OCI-LY7 (cell line): Measurements from ENCODE around the gene DMRTB1.

ENCODE experiments used
- EZH2phosphoT487 ChIP-seq: fragments of 200-600 bp; sonication (generic); IDR thresholded peaks from 2 replicates; pipeline ENCODE4 v1.6.1; 2018; ENCODE audit warnings: low read depth, borderline replicate concordance, mild to moderate bottlenecking, mixed run types, antibody characterized with exemption, low read length, moderate library complexity, mixed read lengths
- TF ChIP-seq, protein P1 (sequence below): fragments of 200-600 bp; sonication (generic); conservative IDR thresholded peaks from 2 replicates; pipeline ENCODE4 v1.5.1; 2014; ENCODE audit warnings: mild to moderate bottlenecking, antibody characterized with exemption, low read length, moderate library complexity, mixed read lengths

GRCh38 chr1:53420341-53420740 lies 38.9 kb upstream of the DMRTB1 start:
- TF ChIP-seq, protein P1, sequence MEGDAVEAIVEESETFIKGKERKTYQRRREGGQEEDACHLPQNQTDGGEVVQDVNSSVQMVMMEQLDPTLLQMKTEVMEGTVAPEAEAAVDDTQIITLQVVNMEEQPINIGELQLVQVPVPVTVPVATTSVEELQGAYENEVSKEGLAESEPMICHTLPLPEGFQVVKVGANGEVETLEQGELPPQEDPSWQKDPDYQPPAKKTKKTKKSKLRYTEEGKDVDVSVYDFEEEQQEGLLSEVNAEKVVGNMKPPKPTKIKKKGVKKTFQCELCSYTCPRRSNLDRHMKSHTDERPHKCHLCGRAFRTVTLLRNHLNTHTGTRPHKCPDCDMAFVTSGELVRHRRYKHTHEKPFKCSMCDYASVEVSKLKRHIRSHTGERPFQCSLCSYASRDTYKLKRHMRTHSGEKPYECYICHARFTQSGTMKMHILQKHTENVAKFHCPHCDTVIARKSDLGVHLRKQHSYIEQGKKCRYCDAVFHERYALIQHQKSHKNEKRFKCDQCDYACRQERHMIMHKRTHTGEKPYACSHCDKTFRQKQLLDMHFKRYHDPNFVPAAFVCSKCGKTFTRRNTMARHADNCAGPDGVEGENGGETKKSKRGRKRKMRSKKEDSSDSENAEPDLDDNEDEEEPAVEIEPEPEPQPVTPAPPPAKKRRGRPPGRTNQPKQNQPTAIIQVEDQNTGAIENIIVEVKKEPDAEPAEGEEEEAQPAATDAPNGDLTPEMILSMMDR, result no peak
- no peak for TF ChIP-seq EZH2phosphoT487
